MM.1S (cell line): ENCODE results near the gene TMEM176B.

Experiments used
- CTCF ChIP-seq: fragments of 300-600 bp; sonication (generic); IDR thresholded peaks from 2 replicates; pipeline ENCODE4 v1.5.1; 2016; ENCODE audit warnings: antibody characterized with exemption, low read length, mixed read lengths
- EZH2 ChIP-seq: fragments of 300-600 bp; sonication (generic); optimal IDR thresholded peaks from 2 replicates; pipeline ENCODE3; 2017; ENCODE audit warnings: low read depth, mild to moderate bottlenecking, antibody characterized with exemption, low read length, mixed read lengths

- TF ChIP-seq EZH2, result no peak
- no peak for TF ChIP-seq CTCF
These were observed 9.6 kb downstream of the TMEM176B start for GRCh38 chr7:150790416-150791075.
